Lower leg skin (tissue), 4 donors: Measurements from ENCODE around the gene FAM171A2. TPM values are rescaled to one million over a fixed set of nuclear protein-coding genes. Genes with fewer than 3 reads are reported as not detected.
"Not testable (repeated sequence)": the region's sequence is repeated elsewhere in the genome, so short reads cannot be mapped to it uniquely, and the experiment has no call there.

ENCODE experiments used
- DNase-seq, 2 donors: peaks; one replicate each; pipeline ENCODE4 v3.0.0-alpha.2; 2019; ENCODE audit warnings: low spot score in 2 of 2
- H3K4me3 ChIP-seq: fragments of 200-600 bp; sonication (generic); 2 replicates; pipeline ENCODE4 v1.5.1; 2017; ENCODE audit warnings: mild to moderate bottlenecking, low read depth; ENCODE audit not compliant: poor library complexity, severe bottlenecking
- CTCF ChIP-seq, 3 donors: fragments of 450-650 bp; IDR thresholded peaks; one replicate each; pipeline ENCODE4 v1.5.1; 2016; ENCODE audit warnings: antibody characterized with exemption in 3 of 3, mild to moderate bottlenecking in 3 of 3, moderate library complexity in 2 of 3
- POLR2A ChIP-seq, 2 donors: fragments of 450-650 bp; IDR thresholded peaks; one replicate each; pipeline ENCODE4 v1.6.1; 2016 to 2017; ENCODE audit warnings: antibody characterized with exemption in 2 of 2, mild to moderate bottlenecking in 1 of 2, moderate library complexity in 1 of 2
- WGBS, 2 donors: methylation state at CpG; one replicate each; pipeline ENCODE4 v1.1.5; 2018; 5-methylcytosine and 5-hydroxymethylcytosine counted together
- intact Hi-C: fragments of 100-400 bp; cut with DNase I; formaldehyde crosslinking; loops from one replicate; pipeline ENCODE4 v1.15.0; 2023; ENCODE audit warnings: low total_unique reads
- total RNA-seq, 4 donors: library from RNA; depleted of rRNA; stranded (reverse); fragments of >200 nt; gene quantifications; one replicate each; pipeline ENCODE4 v1.1.0, GENCODE V29; 2016

Gene FAM171A2
- total RNA-seq, 4 donors from 2014 or later: 0.95 to 2.8 (median 2.4) TPM

GRCh38 chr17:44346064-44346844 is 17.4 kb downstream of the FAM171A2 start:
- no peak overlapping the region for H3K4me3 ChIP-seq
- 62 to 66% methylated on average over 13 of the region's 13 CpGs for WGBS, 2 donors
- no peak for TF ChIP-seq CTCF (IDR thresholded peaks at IDR 0.05)
- no peak for TF ChIP-seq POLR2A (IDR thresholded peaks at IDR 0.05)
- DNase-seq: no peak
- intact Hi-C loops: no loop called here

- TF ChIP-seq CTCF (IDR thresholded peaks at IDR 0.05) (no peak), POLR2A (IDR thresholded peaks at IDR 0.05) (no peak)
- peak in 1 of 2 donors; percentile 58 for DNase-seq
- H3K4me3 ChIP-seq: peak overlapping the region; percentile 83
- intact Hi-C loops: no loop called here
- 2% methylated on average over 21 of the region's 21 CpGs for WGBS, 2 donors
These were observed 18.1 kb downstream of the FAM171A2 start for GRCh38 chr17:44345454-44346026.

GRCh38 chr17:44344939-44345453 is 18.7 kb downstream of the FAM171A2 start, which contains the start of gene GRN:
Gene GRN, plus strand, starts transcription at chr17:44345302. Its CDS starts 3,863 bp downstream, at chr17:44349165.
- peak within 1 kb of the TSS; percentile 83 for H3K4me3 ChIP-seq
- TF ChIP-seq POLR2A (IDR thresholded peaks at IDR 0.05): no peak
- WGBS, 2 donors: 0% methylated on average over 20 to 26 of the region's 26 CpGs
- peak; percentile 98 to 99 for DNase-seq
- intact Hi-C loops: no loop called here

GRCh38 chr17:44343510-44344209 is 20.0 kb downstream of the FAM171A2 start:
- no peak overlapping the region for H3K4me3 ChIP-seq
- intact Hi-C loops: no loop called here
- whole genome bisulfite sequencing, 2 donors: 37 to 56% methylated on average over 11 of the region's 11 CpGs
- no peak for DNase-seq
- TF ChIP-seq CTCF (IDR thresholded peaks at IDR 0.05) (no peak), POLR2A (IDR thresholded peaks at IDR 0.05) (no peak)

GRCh38 chr17:44340553-44340952 is 23.1 kb downstream of the FAM171A2 start:
- H3K4me3 ChIP-seq, DNase-seq, intact Hi-C loops: not testable (repeated sequence)
- WGBS, 2 donors: 58 to 70% methylated on average over 5 of the region's 5 CpGs

GRCh38 chr17:44338702-44339101 is 25.0 kb downstream of the FAM171A2 start:
- TF ChIP-seq CTCF (IDR thresholded peaks at IDR 0.05) (no peak), POLR2A (IDR thresholded peaks at IDR 0.05) (no peak)
- 45 to 48% methylated on average over 5 to 6 of the region's 6 CpGs for WGBS, 2 donors
- DNase-seq: no peak
- intact Hi-C loops: no loop called here
- H3K4me3 ChIP-seq: no peak overlapping the region
